BJ (cell line): Measurements from ENCODE around the gene SOX1. TPM values are rescaled to one million over a fixed set of nuclear protein-coding genes. Genes with fewer than 3 reads are reported as not detected.

Experiments used
- CTCF ChIA-PET: fragments of 350-600 bp; formaldehyde crosslinking; extraction: SDS; loops from one replicate; lab custom pipeline; 2021; ENCODE audit warnings: antibody characterized with exemption, inconsistent platforms; lab: Yijun Ruan, JAX
- POLR2A ChIA-PET: fragments of 300-600 bp; sonication (Branson Sonifier 250); formaldehyde crosslinking; extraction: SDS; loops from one replicate; lab custom pipeline; 2021; ENCODE audit warnings: antibody characterized with exemption; lab: Charles Lee
- DNase-seq: peaks from one replicate; pipeline ENCODE4 v3.0.0-alpha.2; 2011; ENCODE audit warnings: low read depth
- H3K27me3 ChIP-seq: 2 replicates; pipeline ENCODE4 v1.6.0; 2011; ENCODE audit warnings: low read length; ENCODE audit not compliant: control insufficient read depth, insufficient read depth
- H3K36me3 ChIP-seq: 2 replicates; pipeline ENCODE4 v1.5.1; 2011; ENCODE audit warnings: low read length; ENCODE audit not compliant: control insufficient read depth, insufficient read depth
- H3K4me3 ChIP-seq: 2 replicates; pipeline ENCODE4 v1.5.1; 2011; ENCODE audit warnings: low read depth, mild to moderate bottlenecking, control low read depth, low read length
- polyA plus RNA-seq: library from polyadenylated mRNA; depleted of rRNA; stranded (reverse); fragments of >200 nt; gene quantifications from 2 replicates; pipeline ENCODE4 v1.2.3, GENCODE V29; 2011
- TF ChIP-seq, protein P1 (sequence below): IDR thresholded peaks from 2 replicates; pipeline ENCODE4 v1.5.1; 2011; ENCODE audit warnings: low read depth, mild to moderate bottlenecking, control low read depth, inconsistent platforms, low read length, moderate library complexity; ENCODE audit not compliant: insufficient read depth

Gene SOX1
- polyA plus RNA-seq, 1 experiment, result not detected

DNA sequence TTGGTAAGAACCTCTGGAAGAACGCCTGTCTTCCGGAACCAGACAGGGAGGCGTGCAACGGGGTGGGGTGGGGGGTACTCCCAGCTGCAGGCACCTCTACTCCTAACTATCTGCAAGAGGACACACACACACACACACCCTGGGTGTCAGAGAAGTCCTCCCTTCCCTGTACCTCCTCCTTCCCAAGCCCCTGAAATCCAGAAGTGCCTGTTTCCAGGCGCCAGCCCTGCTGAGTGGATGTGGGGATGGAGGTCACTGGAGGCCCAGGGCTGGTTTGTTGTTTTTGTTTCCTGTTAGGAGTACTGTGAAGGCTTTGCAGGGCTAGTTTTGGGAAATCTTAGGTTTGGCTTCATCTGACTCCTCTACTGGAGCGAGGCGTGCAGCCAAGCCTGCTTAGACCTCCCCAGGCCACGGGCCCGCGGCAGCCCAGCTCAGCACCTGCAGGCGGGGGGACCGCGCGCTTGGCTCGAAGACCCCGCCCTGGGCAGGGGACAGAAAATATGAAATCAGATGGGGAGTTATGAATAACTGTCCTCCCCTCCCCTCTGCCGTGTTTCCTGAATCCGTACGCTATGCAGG, 36.4 kb downstream of the SOX1 start:
- ChIA-PET CTCF (no interaction called here), POLR2A (no interaction called here)
- H3K4me3 ChIP-seq, result no peak overlapping the region
- no peak for DNase-seq
- TF ChIP-seq, protein P1, sequence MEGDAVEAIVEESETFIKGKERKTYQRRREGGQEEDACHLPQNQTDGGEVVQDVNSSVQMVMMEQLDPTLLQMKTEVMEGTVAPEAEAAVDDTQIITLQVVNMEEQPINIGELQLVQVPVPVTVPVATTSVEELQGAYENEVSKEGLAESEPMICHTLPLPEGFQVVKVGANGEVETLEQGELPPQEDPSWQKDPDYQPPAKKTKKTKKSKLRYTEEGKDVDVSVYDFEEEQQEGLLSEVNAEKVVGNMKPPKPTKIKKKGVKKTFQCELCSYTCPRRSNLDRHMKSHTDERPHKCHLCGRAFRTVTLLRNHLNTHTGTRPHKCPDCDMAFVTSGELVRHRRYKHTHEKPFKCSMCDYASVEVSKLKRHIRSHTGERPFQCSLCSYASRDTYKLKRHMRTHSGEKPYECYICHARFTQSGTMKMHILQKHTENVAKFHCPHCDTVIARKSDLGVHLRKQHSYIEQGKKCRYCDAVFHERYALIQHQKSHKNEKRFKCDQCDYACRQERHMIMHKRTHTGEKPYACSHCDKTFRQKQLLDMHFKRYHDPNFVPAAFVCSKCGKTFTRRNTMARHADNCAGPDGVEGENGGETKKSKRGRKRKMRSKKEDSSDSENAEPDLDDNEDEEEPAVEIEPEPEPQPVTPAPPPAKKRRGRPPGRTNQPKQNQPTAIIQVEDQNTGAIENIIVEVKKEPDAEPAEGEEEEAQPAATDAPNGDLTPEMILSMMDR, result no peak
- no peaks in the 10 kb centered on the region for H3K36me3 ChIP-seq
- H3K27me3 ChIP-seq, result no peaks in the 10 kb centered on the region

DNA sequence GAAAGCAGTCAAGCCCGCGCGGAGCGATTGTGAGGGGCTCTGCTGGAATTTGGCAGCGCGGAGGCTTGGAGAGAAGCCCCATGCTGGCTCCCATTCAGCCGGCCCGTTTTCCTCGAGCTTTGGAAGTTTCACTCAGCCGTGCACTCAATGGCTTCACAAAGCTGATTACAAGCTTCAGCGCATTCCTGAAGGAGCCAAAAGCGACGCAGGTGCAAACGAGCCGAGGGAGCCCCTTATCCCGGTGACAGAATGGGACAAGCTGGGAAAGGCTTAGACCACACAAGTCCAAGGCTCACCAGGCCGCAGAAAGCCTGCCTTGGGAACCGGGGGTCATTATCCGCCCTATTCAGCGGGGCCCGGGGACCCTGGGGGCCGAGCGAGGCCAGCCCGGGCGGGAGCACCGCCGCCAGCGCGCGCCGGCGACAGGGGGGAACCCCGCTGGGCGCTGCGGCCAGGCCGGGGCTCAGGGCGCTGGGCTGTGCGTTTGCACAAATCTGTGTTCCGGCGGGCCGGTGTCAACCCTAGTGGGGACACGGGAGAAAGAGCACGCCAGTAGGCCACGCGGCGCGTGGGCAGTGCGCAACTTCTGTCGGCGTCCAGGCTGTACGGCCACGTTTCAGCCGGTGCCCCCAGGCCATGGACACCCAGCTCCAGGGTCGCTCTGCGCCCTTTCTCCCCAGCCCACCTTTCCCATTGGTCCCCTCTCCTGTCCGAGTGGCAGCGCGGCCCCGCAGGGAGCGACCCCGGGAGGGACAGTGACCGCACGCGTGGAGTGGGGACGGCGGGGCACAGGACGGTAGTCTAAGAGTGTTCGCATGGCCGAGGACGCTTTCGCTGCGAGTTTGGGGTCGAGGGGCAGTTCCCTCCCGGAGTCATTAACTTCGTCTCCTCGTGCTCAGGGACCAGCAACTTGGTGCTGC, 37.3 kb downstream of the SOX1 start:
- TF ChIP-seq, protein P1, result no peak
- CTCF ChIA-PET, result no interaction called here
- H3K27me3 ChIP-seq, result no peaks in the 10 kb centered on the region

DNA sequence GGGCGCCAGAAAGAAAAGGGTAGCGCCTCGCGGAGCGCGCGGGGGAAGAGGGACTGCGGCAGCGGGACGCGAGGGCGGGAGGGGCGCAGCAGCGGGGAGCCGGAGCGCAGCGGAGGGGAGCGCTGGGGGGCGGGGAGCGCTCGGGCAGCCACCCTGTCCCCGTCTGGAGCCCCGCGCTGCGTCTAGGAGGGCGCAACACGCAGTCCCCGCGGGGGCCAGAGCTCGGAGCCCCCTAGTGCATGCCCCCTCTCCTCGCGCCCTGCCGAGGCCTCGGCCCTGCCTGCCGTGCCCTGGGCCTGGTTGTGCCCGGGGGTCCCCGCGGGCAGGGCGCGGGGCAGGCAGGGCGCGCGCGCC, 37.9 kb downstream of the SOX1 start:
- Histone ChIP-seq H3K36me3 (no peaks in the 10 kb centered on the region), H3K27me3 (no peaks in the 10 kb centered on the region), H3K4me3 (no peak overlapping the region)
- CTCF ChIA-PET, result no interaction called here
- no peak for DNase-seq
- POLR2A ChIA-PET, result no interaction called here
- TF ChIP-seq, protein P1, result no peak

More for the DNA sequence above, 37.3 kb downstream of the SOX1 start:
- POLR2A ChIA-PET, result no interaction called here
- Histone ChIP-seq H3K4me3 (no peak overlapping the region), H3K36me3 (no peaks in the 10 kb centered on the region)
- DNase-seq, result no peak

DNA sequence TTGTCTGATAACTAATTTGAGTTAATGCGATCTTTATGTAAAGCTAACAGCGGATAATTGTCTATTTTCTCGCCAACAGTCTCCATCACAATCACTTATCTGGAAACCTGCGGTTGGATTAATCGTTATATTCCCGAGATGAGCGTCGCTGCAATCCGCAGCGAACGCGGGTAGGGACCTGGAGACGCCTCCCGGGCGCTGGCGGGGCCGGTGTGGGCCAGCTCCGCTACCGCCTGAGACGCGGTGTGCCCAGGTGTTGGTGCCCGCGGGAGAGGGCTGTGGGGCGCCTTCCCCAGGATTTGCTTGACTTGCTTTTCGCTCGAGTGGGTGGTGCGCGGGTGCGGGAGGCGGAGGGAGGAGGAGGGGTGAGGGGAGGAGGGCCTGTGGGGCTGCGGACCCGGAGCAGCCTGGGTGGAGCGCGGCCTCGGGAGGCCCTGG, 38.3 kb downstream of the SOX1 start:
- Histone ChIP-seq H3K36me3 (no peaks in the 10 kb centered on the region), H3K27me3 (no peaks in the 10 kb centered on the region), H3K4me3 (no peak overlapping the region)
- no peak for DNase-seq
- TF ChIP-seq, protein P1, result no peak
- ChIA-PET POLR2A (no interaction called here), CTCF (no interaction called here)

DNA sequence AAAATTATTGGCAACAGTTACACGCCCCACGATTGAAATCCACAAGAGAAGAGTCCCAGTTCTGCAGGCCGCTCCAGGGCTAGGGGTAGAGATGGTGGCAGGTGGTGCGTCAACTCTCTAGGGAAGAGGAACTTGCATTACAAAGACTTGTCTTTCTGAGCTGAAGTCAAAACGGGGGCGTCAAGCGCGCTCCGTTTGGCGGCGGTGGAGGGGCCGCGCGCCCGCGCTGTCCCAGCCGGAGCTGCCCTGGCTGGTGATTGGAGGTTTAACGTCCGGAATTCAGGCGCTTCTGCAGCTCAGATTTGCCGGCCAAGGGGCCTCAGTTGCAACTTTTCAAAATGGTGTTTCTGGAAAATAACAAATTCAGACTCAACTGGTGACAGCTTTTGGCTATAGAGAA, 38.9 kb downstream of the SOX1 start:
- H3K4me3 ChIP-seq, result no peak overlapping the region
- DNase-seq, result no peak
- POLR2A ChIA-PET, result no interaction called here
- CTCF ChIA-PET, result no interaction called here
- no peaks in the 10 kb centered on the region for H3K27me3 ChIP-seq
- TF ChIP-seq, protein P1, result no peak
- H3K36me3 ChIP-seq, result no peaks in the 10 kb centered on the region
